OCI-LY1 (cell line): ENCODE measurements around the gene STAG1.

ENCODE experiments used
- H2AFZ ChIP-seq: fragments of 200-600 bp; sonication (generic), shearing (Covaris generic); 2 replicates; pipeline ENCODE4 v1.6.0; 2014; ENCODE audit warnings: antibody characterized with exemption, mild to moderate bottlenecking, low read length
- H3F3A ChIP-seq: fragments of 200-600 bp; sonication (generic), shearing (Covaris generic); 2 replicates; pipeline ENCODE4 v1.6.0; 2014; ENCODE audit warnings: mild to moderate bottlenecking, antibody characterized with exemption, low read length, moderate library complexity; ENCODE audit not compliant: insufficient read depth
- H3K27ac ChIP-seq: fragments of 200-600 bp; sonication (generic); 2 replicates; pipeline ENCODE4 v1.5.1; 2014; ENCODE audit warnings: low read length, mixed run types, mild to moderate bottlenecking, low read depth; ENCODE audit not compliant: poor library complexity, severe bottlenecking
- H3K27me3 ChIP-seq: fragments of 200-600 bp; sonication (generic); 2 replicates; pipeline ENCODE4 v1.6.0; 2014; ENCODE audit warnings: antibody characterized with exemption, mild to moderate bottlenecking, low read length, moderate library complexity; ENCODE audit not compliant: insufficient read depth
- H3K36me3 ChIP-seq: fragments of 200-600 bp; sonication (generic); 2 replicates; pipeline ENCODE4 v1.6.1; 2014; ENCODE audit warnings: mild to moderate bottlenecking, antibody characterized with exemption, low read length, moderate library complexity, mixed read lengths; ENCODE audit not compliant: insufficient read depth
- H3K4me1 ChIP-seq: fragments of 200-600 bp; sonication (generic); 2 replicates; pipeline ENCODE4 v1.5.1; 2014; ENCODE audit warnings: mild to moderate bottlenecking, low read length, moderate library complexity; ENCODE audit not compliant: insufficient read depth, severe bottlenecking
- H3K4me2 ChIP-seq: fragments of 200-600 bp; sonication (generic), shearing (Covaris generic); 2 replicates; pipeline ENCODE4 v1.6.1; 2014; ENCODE audit warnings: low read length
- H3K4me3 ChIP-seq: fragments of 200-600 bp; sonication (generic); 2 replicates; pipeline ENCODE4 v1.5.1; 2014; ENCODE audit warnings: low read length, low read depth, mild to moderate bottlenecking, mixed read lengths; ENCODE audit not compliant: poor library complexity, severe bottlenecking
- H3K79me2 ChIP-seq: fragments of 200-600 bp; shearing (Covaris generic); 2 replicates; pipeline ENCODE4 v1.6.1; 2016; ENCODE audit warnings: mixed run types, low read length, mixed read lengths; ENCODE audit not compliant: insufficient read depth
- H3K9ac ChIP-seq: fragments of 200-600 bp; sonication (generic), shearing (Covaris generic); 2 replicates; pipeline ENCODE4 v1.6.1; 2014; ENCODE audit warnings: mild to moderate bottlenecking, low read length, mixed read lengths
- H3K9me2 ChIP-seq: fragments of 200-600 bp; sonication (generic), shearing (Covaris generic); 2 replicates; pipeline ENCODE4 v1.6.1; 2014; ENCODE audit warnings: low read depth, mild to moderate bottlenecking, low read length, mixed read lengths
- H3K9me3 ChIP-seq: fragments of 200-600 bp; shearing (Covaris generic); 2 replicates; pipeline ENCODE4 v1.6.1; 2014; ENCODE audit warnings: low read length, mixed read lengths
- H4K20me1 ChIP-seq: fragments of 200-600 bp; sonication (generic), shearing (Covaris generic); 2 replicates; pipeline ENCODE4 v1.6.0; 2016; ENCODE audit warnings: mild to moderate bottlenecking, low read length; ENCODE audit not compliant: insufficient read depth
- EZH2 ChIP-seq: fragments of 200-600 bp; sonication (generic), shearing (Covaris generic); IDR thresholded peaks from 2 replicates; pipeline ENCODE4 v1.8.0; 2017; ENCODE audit warnings: borderline replicate concordance, mixed run types, mild to moderate bottlenecking, antibody characterized with exemption, low read length, moderate library complexity, mixed read lengths
- TF ChIP-seq, protein P1 (sequence below): fragments of 200-600 bp; sonication (generic), shearing (Covaris generic); IDR thresholded peaks from 2 replicates; pipeline ENCODE4 v1.5.1; 2017; ENCODE audit warnings: mild to moderate bottlenecking, antibody characterized with exemption, low read length, moderate library complexity, mixed read lengths

Gene STAG1

GRCh38 chr3:136731274-136731884 is 20.8 kb downstream of the STAG1 start:
- H3K79me2 ChIP-seq, result peaks cover 78% of the 10 kb centered on the region
- no peaks in the 10 kb centered on the region for H3K27me3 ChIP-seq
- H3F3A ChIP-seq, result no peaks in the 10 kb centered on the region
- H3K9me2 ChIP-seq, result no peaks in the 10 kb centered on the region
- H2AFZ ChIP-seq, result no peak overlapping the region
- TF ChIP-seq, protein P1, sequence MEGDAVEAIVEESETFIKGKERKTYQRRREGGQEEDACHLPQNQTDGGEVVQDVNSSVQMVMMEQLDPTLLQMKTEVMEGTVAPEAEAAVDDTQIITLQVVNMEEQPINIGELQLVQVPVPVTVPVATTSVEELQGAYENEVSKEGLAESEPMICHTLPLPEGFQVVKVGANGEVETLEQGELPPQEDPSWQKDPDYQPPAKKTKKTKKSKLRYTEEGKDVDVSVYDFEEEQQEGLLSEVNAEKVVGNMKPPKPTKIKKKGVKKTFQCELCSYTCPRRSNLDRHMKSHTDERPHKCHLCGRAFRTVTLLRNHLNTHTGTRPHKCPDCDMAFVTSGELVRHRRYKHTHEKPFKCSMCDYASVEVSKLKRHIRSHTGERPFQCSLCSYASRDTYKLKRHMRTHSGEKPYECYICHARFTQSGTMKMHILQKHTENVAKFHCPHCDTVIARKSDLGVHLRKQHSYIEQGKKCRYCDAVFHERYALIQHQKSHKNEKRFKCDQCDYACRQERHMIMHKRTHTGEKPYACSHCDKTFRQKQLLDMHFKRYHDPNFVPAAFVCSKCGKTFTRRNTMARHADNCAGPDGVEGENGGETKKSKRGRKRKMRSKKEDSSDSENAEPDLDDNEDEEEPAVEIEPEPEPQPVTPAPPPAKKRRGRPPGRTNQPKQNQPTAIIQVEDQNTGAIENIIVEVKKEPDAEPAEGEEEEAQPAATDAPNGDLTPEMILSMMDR, result no peak
- TF ChIP-seq EZH2, result no peak
- H3K9me3 ChIP-seq, result no peaks in the 10 kb centered on the region
- no peak overlapping the region for H3K4me3 ChIP-seq
- no peak overlapping the region for H3K9ac ChIP-seq
- H3K27ac ChIP-seq, result peak overlapping the region; percentile 2
- no peak overlapping the region for H3K4me2 ChIP-seq
- no peaks in the 10 kb centered on the region for H4K20me1 ChIP-seq
- no peaks in the 10 kb centered on the region for H3K36me3 ChIP-seq
- H3K4me1 ChIP-seq, result peaks cover 50% of the 10 kb centered on the region

DNA sequence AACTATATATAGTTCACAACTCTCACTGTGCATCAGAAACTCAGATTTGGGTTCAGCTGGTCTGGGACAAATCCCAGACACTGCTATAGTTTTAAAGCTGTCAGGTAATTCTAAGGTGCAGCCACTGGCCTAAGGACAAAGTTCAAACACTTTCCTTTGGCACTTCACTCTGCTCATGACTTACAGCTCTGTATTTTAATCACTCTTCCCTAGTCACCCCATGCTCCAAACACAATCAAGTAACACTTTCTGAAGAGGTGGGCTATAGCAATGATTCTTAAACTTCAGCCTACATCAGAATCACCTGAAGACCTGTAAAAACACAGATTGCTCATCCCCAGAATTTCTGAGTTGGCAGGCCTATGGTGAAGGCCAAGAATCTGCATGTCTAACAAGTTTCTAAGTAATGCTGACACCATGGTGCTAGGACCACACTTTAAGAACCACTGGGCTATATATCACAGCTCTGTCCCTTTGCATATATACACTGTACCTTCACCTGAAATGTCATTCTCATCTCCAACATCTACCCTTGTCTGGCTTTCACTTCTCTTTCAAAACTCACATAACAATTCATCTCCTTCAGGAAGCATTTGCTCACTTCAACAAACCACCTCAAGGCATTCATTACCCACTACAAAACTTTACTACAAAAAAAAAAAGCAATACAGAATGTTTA is 21.4 kb downstream of the STAG1 start:
- no peak overlapping the region for H3K4me3 ChIP-seq
- no peak overlapping the region for H2AFZ ChIP-seq
- no peaks in the 10 kb centered on the region for H3K27me3 ChIP-seq
- peaks cover 84% of the 10 kb centered on the region for H3K79me2 ChIP-seq
- H3K27ac ChIP-seq, result peak overlapping the region; percentile 2
- H3K9ac ChIP-seq, result no peak overlapping the region
- no peak overlapping the region for H3K4me2 ChIP-seq
- H3K36me3 ChIP-seq, result no peaks in the 10 kb centered on the region
- H3F3A ChIP-seq, result no peaks in the 10 kb centered on the region
- TF ChIP-seq, protein P1, result no peak
- no peak for TF ChIP-seq EZH2
- no peaks in the 10 kb centered on the region for H4K20me1 ChIP-seq
- H3K9me2 ChIP-seq, result no peaks in the 10 kb centered on the region
- peaks cover 55% of the 10 kb centered on the region for H3K4me1 ChIP-seq
- H3K9me3 ChIP-seq, result no peaks in the 10 kb centered on the region

GRCh38 chr3:136728918-136729317 is 23.3 kb downstream of the STAG1 start:
- H3K9me2 ChIP-seq, result no peaks in the 10 kb centered on the region
- H3K4me3 ChIP-seq, result no peak overlapping the region
- H4K20me1 ChIP-seq, result no peaks in the 10 kb centered on the region
- no peak overlapping the region for H3K27ac ChIP-seq
- no peak overlapping the region for H2AFZ ChIP-seq
- TF ChIP-seq, protein P1, result no peak
- no peaks in the 10 kb centered on the region for H3K36me3 ChIP-seq
- H3K27me3 ChIP-seq, result no peaks in the 10 kb centered on the region
- H3K9me3 ChIP-seq, result no peaks in the 10 kb centered on the region
- peaks cover 50% of the 10 kb centered on the region for H3K4me1 ChIP-seq
- peak overlapping the region; percentile 40 for H3K4me2 ChIP-seq
- H3K9ac ChIP-seq, result peak overlapping the region; percentile 10; the same call in 1 of the 2 replicates
- no peaks in the 10 kb centered on the region for H3F3A ChIP-seq
- H3K79me2 ChIP-seq, result peaks cover 87% of the 10 kb centered on the region
